T follicular helper cell (primary cell): ENCODE data around the gene MAP3K20.
"Not testable (repeated sequence)": the region's sequence is repeated elsewhere in the genome, so short reads cannot be mapped to it uniquely, and the experiment has no call there.

Experiments used
- DNase-seq: peaks from one replicate; pipeline ENCODE4 v3.0.0-alpha.2; 2020; ENCODE audit warnings: low read depth

MAP3K20 gene

GRCh38 chr2:173235947-173236803, 160.5 kb downstream of the MAP3K20 start:
- DNase-seq, result no peak

GRCh38 chr2:173238385-173238784, 162.7 kb downstream of the MAP3K20 start:
- no peak for DNase-seq

- no peak for DNase-seq
These were observed 163.2 kb downstream of the MAP3K20 start for GRCh38 chr2:173238831-173239230.

- no peak for DNase-seq
These were observed 164.0 kb downstream of the MAP3K20 start for GRCh38 chr2:173239644-173240043.

- DNase-seq, result no peak
These were observed 164.4 kb downstream of the MAP3K20 start for GRCh38 chr2:173240083-173240482.

- DNase-seq, result no peak
These were observed 166.0 kb downstream of the MAP3K20 start for GRCh38 chr2:173241643-173242042.

- DNase-seq, result no peak
These were observed 171.5 kb downstream of the MAP3K20 start for GRCh38 chr2:173247156-173247555.

- DNase-seq, result no peak
These were observed 172.7 kb downstream of the MAP3K20 start for GRCh38 chr2:173248381-173248780.

- no peak for DNase-seq
These were observed 174.3 kb downstream of the MAP3K20 start for GRCh38 chr2:173249661-173250641.

- DNase-seq, result no peak
These were observed 175.6 kb downstream of the MAP3K20 start for GRCh38 chr2:173251225-173251624.

- DNase-seq, result no peak
These were observed 176.9 kb downstream of the MAP3K20 start for GRCh38 chr2:173252581-173252980.

GRCh38 chr2:173254659-173255058, 179.0 kb downstream of the MAP3K20 start:
- DNase-seq, result no peak

GRCh38 chr2:173258701-173259100, 183.1 kb downstream of the MAP3K20 start:
- no peak for DNase-seq

GRCh38 chr2:173262356-173262755, 186.7 kb downstream of the MAP3K20 start:
- not testable (repeated sequence) for DNase-seq

GRCh38 chr2:173264151-173264550, 188.5 kb downstream of the MAP3K20 start:
- no peak for DNase-seq

GRCh38 chr2:173264603-173265366, 189.1 kb downstream of the MAP3K20 start:
- DNase-seq, result no peak

- DNase-seq, result no peak
These were observed 195.5 kb downstream of the MAP3K20 start for GRCh38 chr2:173271135-173271534.

- no peak for DNase-seq
These were observed 196.2 kb downstream of the MAP3K20 start for GRCh38 chr2:173271825-173272224.

GRCh38 chr2:173272849-173273248, 197.2 kb downstream of the MAP3K20 start:
- no peak for DNase-seq

GRCh38 chr2:173278794-173279526, 203.3 kb downstream of the MAP3K20 start:
- DNase-seq, result no peak

- DNase-seq, result no peak
These were observed 203.9 kb downstream of the MAP3K20 start for GRCh38 chr2:173279527-173279868.
